GM12864 (cell line): Measurements from ENCODE around the gene C1QTNF1.

Source experiments
- DNase-seq: peaks from one replicate; pipeline ENCODE4 v3.0.0-alpha.2; 2011; ENCODE audit warnings: low read depth
- H3K4me3 ChIP-seq: 2 replicates; pipeline ENCODE4 v1.5.1; 2011; ENCODE audit warnings: mild to moderate bottlenecking, low read depth, low read length, control low read depth
- CTCF ChIP-seq: IDR thresholded peaks from 2 replicates; pipeline ENCODE4 v1.5.1; 2011; ENCODE audit warnings: low read depth, mild to moderate bottlenecking, moderate library complexity, low read length, control low read depth, inconsistent platforms; ENCODE audit errors: missing control alignments

Gene C1QTNF1

DNA sequence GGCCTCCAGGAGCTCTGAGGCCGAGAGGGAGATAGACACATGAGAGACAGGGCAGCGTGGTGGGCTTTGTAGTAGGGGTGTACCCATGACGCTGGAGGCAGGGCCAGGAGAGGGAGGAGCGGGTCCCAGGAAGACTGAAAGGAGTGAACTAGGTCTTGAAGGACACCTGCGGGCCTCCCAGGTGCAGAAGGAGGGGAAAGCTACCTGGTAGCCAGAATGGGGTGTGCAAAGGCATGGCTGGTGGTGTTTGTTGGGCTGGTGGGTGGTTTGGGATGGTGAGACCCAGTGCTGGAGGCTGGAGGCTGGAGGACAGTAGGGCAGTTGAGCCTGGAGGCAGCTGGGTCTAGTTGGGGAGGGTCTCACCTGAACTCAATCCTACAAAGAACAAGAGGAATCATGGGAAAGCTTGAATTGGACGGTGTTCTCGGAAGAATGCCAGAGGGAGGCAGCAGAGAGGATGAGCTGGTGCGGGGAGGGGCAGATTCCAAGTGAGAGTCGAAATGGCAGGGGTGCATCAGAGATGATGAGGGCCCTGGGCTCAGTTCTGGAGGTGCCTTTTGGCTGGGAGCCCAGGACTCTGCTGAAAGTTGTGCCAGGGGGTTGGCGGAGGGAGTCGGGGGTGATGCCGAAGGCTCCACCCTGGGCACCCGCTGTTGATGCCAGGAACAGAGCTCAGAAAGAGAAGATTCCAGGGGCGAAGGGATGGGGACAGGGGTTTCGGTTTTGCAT lies 21.2 kb downstream of the C1QTNF1 start:
- DNase-seq: no peak
- no peak overlapping the region for H3K4me3 ChIP-seq
- TF ChIP-seq CTCF: no peak

GRCh38 chr17:79045842-79046196 lies 21.9 kb downstream of the C1QTNF1 start:
- TF ChIP-seq CTCF: peak; percentile 94
- H3K4me3 ChIP-seq: no peak overlapping the region
- no peak for DNase-seq

GRCh38 chr17:79046197-79046915 lies 22.4 kb downstream of the C1QTNF1 start:
- no peak for TF ChIP-seq CTCF
- DNase-seq: no peak
- no peak overlapping the region for H3K4me3 ChIP-seq

DNA sequence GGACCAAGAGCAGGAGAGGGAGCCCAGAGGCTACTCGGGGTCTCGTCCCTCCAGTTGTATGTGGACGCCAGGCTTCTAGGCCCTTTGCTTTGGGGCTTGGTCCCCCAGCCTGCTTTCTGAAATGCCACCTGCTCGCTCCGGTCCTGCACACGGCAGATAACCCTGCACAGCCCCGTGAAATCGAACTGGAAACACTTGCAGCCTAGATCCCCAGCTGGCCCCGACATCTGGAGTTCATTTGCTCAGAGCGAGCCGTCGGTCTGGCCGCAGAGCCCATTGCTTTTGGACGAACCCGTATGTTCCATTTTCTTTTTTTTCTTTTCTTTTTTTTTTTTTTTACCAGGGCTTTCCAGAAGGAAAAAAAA lies 22.9 kb downstream of the C1QTNF1 start:
- DNase-seq: no peak
- TF ChIP-seq CTCF: no peak
- H3K4me3 ChIP-seq: no peak overlapping the region

- no peak overlapping the region for H3K4me3 ChIP-seq
- no peak for TF ChIP-seq CTCF
- no peak for DNase-seq
Measured at GRCh38 chr17:79047291-79047920, 23.4 kb downstream of the C1QTNF1 start.

- no peak for TF ChIP-seq CTCF
- no peak for DNase-seq
- H3K4me3 ChIP-seq: no peak overlapping the region
Measured at GRCh38 chr17:79047923-79048825, 24.2 kb downstream of the C1QTNF1 start.
